HEK293 (cell line): Measurements from ENCODE around the gene SCN11A.
A peak's percentile ranks its signal among the peaks of the same experiment; 100 is the strongest.

Source experiments
- GFI1B ChIP-seq: fragments of 450-650 bp; formaldehyde crosslinking; IDR thresholded peaks from 2 replicates; pipeline ENCODE4 v1.5.1; 2016; ENCODE audit warnings: missing biosample characterization, missing genetic modification characterization
- KLF16 ChIP-seq: fragments of 450-650 bp; formaldehyde crosslinking; IDR thresholded peaks from 2 replicates; pipeline ENCODE4 v1.5.1; 2017; ENCODE audit warnings: missing biosample characterization, missing genetic modification characterization
- PBX3 ChIP-seq: sonication (generic); formaldehyde crosslinking; IDR thresholded peaks from 2 replicates; pipeline ENCODE4 v1.8.1; 2022; ENCODE audit warnings: mild to moderate bottlenecking, moderate library complexity, missing genetic modification reagents
- REPIN1 ChIP-seq: fragments of 450-650 bp; formaldehyde crosslinking; IDR thresholded peaks from 2 replicates; pipeline ENCODE4 v1.5.1; 2017; ENCODE audit warnings: missing biosample characterization, missing genetic modification characterization, low read depth
- SCRT2 ChIP-seq: fragments of 450-650 bp; formaldehyde crosslinking; IDR thresholded peaks from 2 replicates; pipeline ENCODE4 v1.5.1; 2016; ENCODE audit warnings: missing biosample characterization, missing genetic modification characterization
- TCF7L2 ChIP-seq: IDR thresholded peaks from 2 replicates; pipeline ENCODE4 v1.6.1; 2011; ENCODE audit warnings: low read depth, mild to moderate bottlenecking, inconsistent platforms, low read length, moderate library complexity, borderline replicate concordance
- ZBTB1 ChIP-seq: fragments of 450-650 bp; formaldehyde crosslinking; IDR thresholded peaks from 2 replicates; pipeline ENCODE4 v1.5.1; 2016; ENCODE audit warnings: missing biosample characterization, missing genetic modification characterization
- ZBTB26 ChIP-seq: fragments of 450-650 bp; formaldehyde crosslinking; optimal IDR thresholded peaks from 2 replicates; pipeline ENCODE3; 2016; ENCODE audit warnings: missing biosample characterization, mild to moderate bottlenecking, missing genetic modification characterization
- ZFP69B ChIP-seq: fragments of 450-650 bp; formaldehyde crosslinking; IDR thresholded peaks from 2 replicates; pipeline ENCODE4 v1.5.1; 2016; ENCODE audit warnings: missing biosample characterization, missing genetic modification characterization
- ZNF114 ChIP-seq: fragments of 450-650 bp; formaldehyde crosslinking; IDR thresholded peaks from 2 replicates; pipeline ENCODE4 v1.5.0; 2017; ENCODE audit warnings: missing biosample characterization, missing genetic modification characterization
- ZNF132 ChIP-seq: fragments of 450-650 bp; formaldehyde crosslinking; IDR thresholded peaks from 2 replicates; pipeline ENCODE4 v1.5.1; 2017; ENCODE audit warnings: missing biosample characterization, missing genetic modification characterization, borderline replicate concordance
- ZNF211 ChIP-seq: fragments of 450-650 bp; formaldehyde crosslinking; IDR thresholded peaks from 2 replicates; pipeline ENCODE4 v1.5.1; 2016; ENCODE audit warnings: low read depth, missing biosample characterization, missing genetic modification characterization
- ZNF221 ChIP-seq: fragments of 450-650 bp; formaldehyde crosslinking; IDR thresholded peaks from 2 replicates; pipeline ENCODE4 v1.5.1; 2017; ENCODE audit warnings: missing biosample characterization, missing genetic modification characterization, borderline replicate concordance
- ZNF302 ChIP-seq: fragments of 450-650 bp; formaldehyde crosslinking; IDR thresholded peaks from 2 replicates; pipeline ENCODE4 v1.5.1; 2016; ENCODE audit warnings: missing biosample characterization, missing genetic modification characterization, low read depth
- ZNF404 ChIP-seq: fragments of 450-650 bp; formaldehyde crosslinking; IDR thresholded peaks from 2 replicates; pipeline ENCODE4 v1.5.1; 2017; ENCODE audit warnings: missing biosample characterization, missing genetic modification characterization
- ZNF423 ChIP-seq: fragments of 450-650 bp; formaldehyde crosslinking; IDR thresholded peaks from 2 replicates; pipeline ENCODE4 v1.5.1; 2016; ENCODE audit warnings: missing biosample characterization, missing genetic modification characterization
- ZNF433 ChIP-seq: fragments of 450-650 bp; formaldehyde crosslinking; IDR thresholded peaks from 2 replicates; pipeline ENCODE4 v1.5.1; 2016; ENCODE audit warnings: missing biosample characterization, missing genetic modification characterization, low read depth
- ZNF629 ChIP-seq: fragments of 450-650 bp; formaldehyde crosslinking; IDR thresholded peaks from 2 replicates; pipeline ENCODE4 v1.5.1; 2017; ENCODE audit warnings: missing biosample characterization, missing genetic modification characterization
- ZNF658 ChIP-seq: fragments of 450-650 bp; formaldehyde crosslinking; IDR thresholded peaks from 2 replicates; pipeline ENCODE4; 2016; ENCODE audit warnings: missing biosample characterization, missing genetic modification characterization
- ZNF670 ChIP-seq: fragments of 450-650 bp; formaldehyde crosslinking; IDR thresholded peaks from 2 replicates; pipeline ENCODE4 v1.5.1; 2016; ENCODE audit warnings: missing biosample characterization, missing genetic modification characterization, low read depth
- ZNF677 ChIP-seq: fragments of 450-650 bp; IDR thresholded peaks from 2 replicates; pipeline ENCODE4 v1.5.0; 2018; ENCODE audit warnings: missing biosample characterization, mild to moderate bottlenecking, missing genetic modification characterization, moderate library complexity
- ZNF843 ChIP-seq: fragments of 450-650 bp; formaldehyde crosslinking; IDR thresholded peaks from 2 replicates; pipeline ENCODE4 v1.5.1; 2016; ENCODE audit warnings: missing biosample characterization, missing genetic modification characterization
- ZSCAN5A ChIP-seq: fragments of 450-650 bp; formaldehyde crosslinking; IDR thresholded peaks from 2 replicates; pipeline ENCODE4 v1.5.1; 2016; ENCODE audit warnings: missing biosample characterization, missing genetic modification characterization
- TF ChIP-seq, protein P1 (sequence below): fragments of 450-650 bp; formaldehyde crosslinking; IDR thresholded peaks from 2 replicates; pipeline ENCODE4 v1.5.0; 2017; ENCODE audit warnings: missing biosample characterization, missing genetic modification characterization, borderline replicate concordance
- TF ChIP-seq, protein P2 (sequence below): fragments of 450-650 bp; formaldehyde crosslinking; IDR thresholded peaks from 2 replicates; pipeline ENCODE4 v1.5.1; 2016; ENCODE audit warnings: missing biosample characterization, missing genetic modification characterization
- TF ChIP-seq, protein P3 (sequence below): fragments of 450-650 bp; formaldehyde crosslinking; IDR thresholded peaks from 2 replicates; pipeline ENCODE4 v1.5.1; 2016; ENCODE audit warnings: missing biosample characterization, missing genetic modification characterization, borderline replicate concordance

The SCN11A gene

GRCh38 chr3:39051649-39052561 lies at the start of gene SCN11A, which contains the start of gene WDR48 (continued):
- TF ChIP-seq, protein P1, sequence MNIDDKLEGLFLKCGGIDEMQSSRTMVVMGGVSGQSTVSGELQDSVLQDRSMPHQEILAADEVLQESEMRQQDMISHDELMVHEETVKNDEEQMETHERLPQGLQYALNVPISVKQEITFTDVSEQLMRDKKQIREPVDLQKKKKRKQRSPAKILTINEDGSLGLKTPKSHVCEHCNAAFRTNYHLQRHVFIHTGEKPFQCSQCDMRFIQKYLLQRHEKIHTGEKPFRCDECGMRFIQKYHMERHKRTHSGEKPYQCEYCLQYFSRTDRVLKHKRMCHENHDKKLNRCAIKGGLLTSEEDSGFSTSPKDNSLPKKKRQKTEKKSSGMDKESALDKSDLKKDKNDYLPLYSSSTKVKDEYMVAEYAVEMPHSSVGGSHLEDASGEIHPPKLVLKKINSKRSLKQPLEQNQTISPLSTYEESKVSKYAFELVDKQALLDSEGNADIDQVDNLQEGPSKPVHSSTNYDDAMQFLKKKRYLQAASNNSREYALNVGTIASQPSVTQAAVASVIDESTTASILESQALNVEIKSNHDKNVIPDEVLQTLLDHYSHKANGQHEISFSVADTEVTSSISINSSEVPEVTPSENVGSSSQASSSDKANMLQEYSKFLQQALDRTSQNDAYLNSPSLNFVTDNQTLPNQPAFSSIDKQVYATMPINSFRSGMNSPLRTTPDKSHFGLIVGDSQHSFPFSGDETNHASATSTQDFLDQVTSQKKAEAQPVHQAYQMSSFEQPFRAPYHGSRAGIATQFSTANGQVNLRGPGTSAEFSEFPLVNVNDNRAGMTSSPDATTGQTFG = no peak
- TF ChIP-seq ZFP69B (tag by site-specific recombination) (no peak), TCF7L2 (no peak), ZNF132 (tag by site-specific recombination) (no peak), ZNF433 (tag by site-specific recombination) (no peak), ZNF658 (no peak), ZNF404 (tag by site-specific recombination) (no peak), KLF16 (tag by site-specific recombination) (no peak), ZNF221 (tag by site-specific recombination) (no peak), ZNF302 (no peak), ZBTB26 (peak; percentile 31), ZNF629 (0 out of 2 replicates have a peak, but pooled peaks have one; percentile 54), ZNF843 (tag by site-specific recombination) (no peak), ZNF670 (no peak), ZBTB1 (tag by site-specific recombination) (no peak), REPIN1 (tag by site-specific recombination) (no peak), PBX3 (0 out of 2 replicates have a peak, but pooled peaks have one; percentile 62), ZNF677 (no peak), ZNF114 (tag by site-specific recombination) (no peak), GFI1B (tag by site-specific recombination) (no peak), SCRT2 (tag by site-specific recombination) (peak; percentile 71), ZNF423 (tag by site-specific recombination) (0 out of 2 replicates have a peak, but pooled peaks have one; percentile 45), ZNF211 (tag by site-specific recombination) (no peak), ZSCAN5A (tag by site-specific recombination) (no peak)
- TF ChIP-seq, protein P2, sequence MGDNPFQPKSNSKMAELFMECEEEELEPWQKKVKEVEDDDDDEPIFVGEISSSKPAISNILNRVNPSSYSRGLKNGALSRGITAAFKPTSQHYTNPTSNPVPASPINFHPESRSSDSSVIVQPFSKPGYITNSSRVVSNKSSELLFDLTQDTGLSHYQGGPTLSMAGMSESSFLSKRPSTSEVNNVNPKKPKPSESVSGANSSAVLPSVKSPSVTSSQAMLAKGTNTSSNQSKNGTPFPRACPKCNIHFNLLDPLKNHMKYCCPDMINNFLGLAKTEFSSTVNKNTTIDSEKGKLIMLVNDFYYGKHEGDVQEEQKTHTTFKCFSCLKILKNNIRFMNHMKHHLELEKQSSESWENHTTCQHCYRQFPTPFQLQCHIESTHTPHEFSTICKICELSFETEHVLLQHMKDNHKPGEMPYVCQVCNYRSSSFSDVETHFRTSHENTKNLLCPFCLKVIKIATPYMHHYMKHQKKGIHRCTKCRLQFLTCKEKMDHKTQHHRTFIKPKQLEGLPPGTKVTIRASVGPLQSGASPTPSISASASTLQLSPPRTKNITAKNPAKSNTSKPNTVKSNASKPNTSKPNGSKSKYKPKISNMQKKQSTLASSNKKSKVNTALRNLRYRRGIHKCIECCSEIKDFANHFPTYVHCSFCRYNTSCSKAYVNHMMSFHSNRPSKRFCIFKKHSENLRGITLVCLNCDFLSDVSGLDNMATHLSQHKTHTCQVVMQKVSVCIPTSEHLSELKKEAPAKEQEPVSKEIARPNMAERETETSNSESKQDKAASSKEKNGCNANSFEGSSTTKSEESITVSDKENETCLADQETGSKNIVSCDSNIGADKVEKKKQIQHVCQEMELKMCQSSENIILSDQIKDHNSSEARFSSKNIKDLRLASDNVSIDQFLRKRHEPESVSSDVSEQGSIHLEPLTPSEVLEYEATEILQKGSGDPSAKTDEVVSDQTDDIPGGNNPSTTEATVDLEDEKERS (tag by site-specific recombination) = no peak
- TF ChIP-seq, protein P3, sequence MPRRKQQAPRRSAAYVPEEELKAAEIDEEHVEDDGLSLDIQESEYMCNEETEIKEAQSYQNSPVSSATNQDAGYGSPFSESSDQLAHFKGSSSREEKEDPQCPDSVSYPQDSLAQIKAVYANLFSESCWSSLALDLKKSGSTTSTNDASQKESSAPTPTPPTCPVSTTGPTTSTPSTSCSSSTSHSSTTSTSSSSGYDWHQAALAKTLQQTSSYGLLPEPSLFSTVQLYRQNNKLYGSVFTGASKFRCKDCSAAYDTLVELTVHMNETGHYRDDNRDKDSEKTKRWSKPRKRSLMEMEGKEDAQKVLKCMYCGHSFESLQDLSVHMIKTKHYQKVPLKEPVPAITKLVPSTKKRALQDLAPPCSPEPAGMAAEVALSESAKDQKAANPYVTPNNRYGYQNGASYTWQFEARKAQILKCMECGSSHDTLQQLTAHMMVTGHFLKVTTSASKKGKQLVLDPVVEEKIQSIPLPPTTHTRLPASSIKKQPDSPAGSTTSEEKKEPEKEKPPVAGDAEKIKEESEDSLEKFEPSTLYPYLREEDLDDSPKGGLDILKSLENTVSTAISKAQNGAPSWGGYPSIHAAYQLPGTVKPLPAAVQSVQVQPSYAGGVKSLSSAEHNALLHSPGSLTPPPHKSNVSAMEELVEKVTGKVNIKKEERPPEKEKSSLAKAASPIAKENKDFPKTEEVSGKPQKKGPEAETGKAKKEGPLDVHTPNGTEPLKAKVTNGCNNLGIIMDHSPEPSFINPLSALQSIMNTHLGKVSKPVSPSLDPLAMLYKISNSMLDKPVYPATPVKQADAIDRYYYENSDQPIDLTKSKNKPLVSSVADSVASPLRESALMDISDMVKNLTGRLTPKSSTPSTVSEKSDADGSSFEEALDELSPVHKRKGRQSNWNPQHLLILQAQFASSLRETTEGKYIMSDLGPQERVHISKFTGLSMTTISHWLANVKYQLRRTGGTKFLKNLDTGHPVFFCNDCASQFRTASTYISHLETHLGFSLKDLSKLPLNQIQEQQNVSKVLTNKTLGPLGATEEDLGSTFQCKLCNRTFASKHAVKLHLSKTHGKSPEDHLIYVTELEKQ (tag by site-specific recombination) = no peak
